Endothelial cell of umbilical vein (primary cell): ENCODE results near the gene SLC44A4.

ENCODE experiments used
- CTCF ChIP-seq, 2 donors: IDR thresholded peaks; 1 replicate in 1 of 2; 2 replicates in 1 of 2; pipeline ENCODE4 v1.5.1; 2011; ENCODE audit warnings: low read length in 2 of 2, mild to moderate bottlenecking in 2 of 2, moderate library complexity in 2 of 2, control low read depth in 1 of 2, inconsistent platforms in 1 of 2, low read depth in 1 of 2; ENCODE audit not compliant: insufficient read depth in 1 of 2; ENCODE audit errors: extremely low read depth in 1 of 2
- FOS ChIP-seq: IDR thresholded peaks from 2 replicates; pipeline ENCODE4 v1.6.1; 2011; ENCODE audit warnings: mild to moderate bottlenecking, low read length, moderate library complexity, borderline replicate concordance; ENCODE audit not compliant: insufficient read depth
- POLR2A ChIP-seq: IDR thresholded peaks from 2 replicates; pipeline ENCODE4 v1.6.1; 2012; ENCODE audit warnings: low read depth, mild to moderate bottlenecking, control low read depth, low read length
- POLR2AphosphoS5 ChIP-seq: IDR thresholded peaks from 2 replicates; pipeline ENCODE4 v1.6.1; 2012; ENCODE audit warnings: low read depth, mild to moderate bottlenecking, control low read depth, low read length, moderate library complexity; ENCODE audit not compliant: insufficient read depth

- TF ChIP-seq POLR2A (no peak), CTCF (IDR thresholded peaks at IDR 0.05; ENCODE audit: extremely low read depth in 1 of 2, insufficient read depth in 1 of 2, low read depth in 1 of 2, low read length in 2 of 2) (no peak), POLR2AphosphoS5 (no peak), FOS (no peak)
These were observed 1.6 kb downstream of the SLC44A4 start for GRCh38 chr6:31877125-31877650.
